AG04450 (cell line): Measurements from ENCODE around the gene FANK1. TPM values are rescaled to one million over a fixed set of nuclear protein-coding genes. Genes with fewer than 3 reads are reported as not detected.
"Not testable (repeated sequence)": the region's sequence is repeated elsewhere in the genome, so short reads cannot be mapped to it uniquely, and the experiment has no call there.

Experiments used
- CTCF ChIA-PET: fragments of 300-600, 350-600 bp; formaldehyde crosslinking; extraction: SDS; loops from one replicate; lab custom pipeline; 2022; ENCODE audit warnings: antibody characterized with exemption, inconsistent platforms; lab: Charles Lee
- POLR2A ChIA-PET: fragments of 350-600 bp; formaldehyde crosslinking; extraction: SDS; loops from one replicate; lab custom pipeline; 2021; ENCODE audit warnings: antibody characterized with exemption, inconsistent platforms; lab: Yijun Ruan, JAX
- DNase-seq: peaks from one replicate; pipeline ENCODE4 v3.0.0-alpha.2; 2011; ENCODE audit warnings: low read depth, low spot score
- H3K27ac ChIP-seq: one replicate; pipeline ENCODE4 v1.5.1; 2012; ENCODE audit warnings: low read depth, low read length, control low read depth
- H3K27me3 ChIP-seq: one replicate; pipeline ENCODE4 v1.6.0; 2012; ENCODE audit warnings: low read length; ENCODE audit not compliant: control insufficient read depth, insufficient read depth
- H3K4me3 ChIP-seq: 2 replicates; pipeline ENCODE4 v1.5.1; 2011; ENCODE audit warnings: mild to moderate bottlenecking, low read depth, low read length, control low read depth
- H3K9me3 ChIP-seq: 2 replicates; pipeline ENCODE4 v1.5.1; 2012; ENCODE audit warnings: low read length; ENCODE audit not compliant: control insufficient read depth, insufficient read depth
- polyA plus RNA-seq: library from polyadenylated mRNA; depleted of rRNA; stranded (reverse); fragments of >200 nt; gene quantifications from 2 replicates; pipeline ENCODE4 v1.2.3, GENCODE V29; 2011
- TF ChIP-seq, protein P1 (sequence below): IDR thresholded peaks from 2 replicates; pipeline ENCODE4 v1.5.1; 2011; ENCODE audit warnings: low read depth, low read length, control low read depth, inconsistent platforms

FANK1 gene
- polyA plus RNA-seq, 1 experiment = 4.0 TPM

DNA sequence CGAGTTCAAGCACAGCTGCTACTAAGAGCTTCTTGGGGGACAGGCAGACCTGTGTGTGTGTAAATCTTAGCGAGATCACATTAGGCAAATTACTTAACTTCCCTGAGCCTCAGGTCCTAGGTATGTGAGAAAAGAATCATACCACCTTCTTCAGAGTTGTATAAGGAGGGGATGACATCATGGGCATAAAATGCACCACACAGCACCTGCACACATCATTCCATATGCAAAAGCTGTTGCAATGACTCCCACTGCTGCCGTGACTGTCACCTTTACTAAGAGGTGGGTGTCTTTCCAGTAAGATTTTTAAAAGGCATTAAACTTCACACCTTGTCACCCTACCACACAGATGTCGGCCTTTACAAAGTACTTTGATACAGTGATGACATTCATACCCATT, 146.0 kb downstream of the FANK1 start:
- Histone ChIP-seq H3K27ac (no peak overlapping the region), H3K27me3 (no peaks in the 10 kb centered on the region), H3K4me3 (no peak overlapping the region), H3K9me3 (no peaks in the 10 kb centered on the region; the same call in 1 of the 2 replicates)
- ChIA-PET POLR2A (no interaction called here), CTCF (interaction anchor here (1.0 kb wide), 1 partner anchor 470 kb away, joined by 3 read pairs; no protein-coding TSS in a partner anchor)
- no peak for DNase-seq
- TF ChIP-seq, protein P1, sequence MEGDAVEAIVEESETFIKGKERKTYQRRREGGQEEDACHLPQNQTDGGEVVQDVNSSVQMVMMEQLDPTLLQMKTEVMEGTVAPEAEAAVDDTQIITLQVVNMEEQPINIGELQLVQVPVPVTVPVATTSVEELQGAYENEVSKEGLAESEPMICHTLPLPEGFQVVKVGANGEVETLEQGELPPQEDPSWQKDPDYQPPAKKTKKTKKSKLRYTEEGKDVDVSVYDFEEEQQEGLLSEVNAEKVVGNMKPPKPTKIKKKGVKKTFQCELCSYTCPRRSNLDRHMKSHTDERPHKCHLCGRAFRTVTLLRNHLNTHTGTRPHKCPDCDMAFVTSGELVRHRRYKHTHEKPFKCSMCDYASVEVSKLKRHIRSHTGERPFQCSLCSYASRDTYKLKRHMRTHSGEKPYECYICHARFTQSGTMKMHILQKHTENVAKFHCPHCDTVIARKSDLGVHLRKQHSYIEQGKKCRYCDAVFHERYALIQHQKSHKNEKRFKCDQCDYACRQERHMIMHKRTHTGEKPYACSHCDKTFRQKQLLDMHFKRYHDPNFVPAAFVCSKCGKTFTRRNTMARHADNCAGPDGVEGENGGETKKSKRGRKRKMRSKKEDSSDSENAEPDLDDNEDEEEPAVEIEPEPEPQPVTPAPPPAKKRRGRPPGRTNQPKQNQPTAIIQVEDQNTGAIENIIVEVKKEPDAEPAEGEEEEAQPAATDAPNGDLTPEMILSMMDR = no peak

DNA sequence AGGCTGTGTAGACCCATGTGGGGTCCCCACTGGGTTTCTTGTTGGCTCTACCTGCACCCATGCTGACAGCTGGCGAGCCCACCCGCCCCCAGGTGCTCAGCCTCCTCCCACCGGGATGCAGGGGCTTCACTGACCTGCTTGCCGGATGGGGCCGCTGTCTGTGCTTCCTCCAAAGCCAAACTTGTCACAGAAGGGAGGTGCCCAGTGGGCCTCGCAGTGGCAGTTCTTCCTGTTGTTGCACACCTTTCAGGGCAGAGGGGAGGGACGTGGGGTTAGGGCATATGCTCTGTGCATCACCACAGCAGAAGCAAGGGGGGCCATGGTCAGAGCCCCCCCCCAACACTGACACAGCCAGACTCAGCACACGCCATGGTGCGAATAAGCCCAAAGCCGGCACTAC, 146.5 kb downstream of the FANK1 start:
- CTCF ChIA-PET = no interaction called here
- H3K27ac ChIP-seq = no peak overlapping the region

DNA sequence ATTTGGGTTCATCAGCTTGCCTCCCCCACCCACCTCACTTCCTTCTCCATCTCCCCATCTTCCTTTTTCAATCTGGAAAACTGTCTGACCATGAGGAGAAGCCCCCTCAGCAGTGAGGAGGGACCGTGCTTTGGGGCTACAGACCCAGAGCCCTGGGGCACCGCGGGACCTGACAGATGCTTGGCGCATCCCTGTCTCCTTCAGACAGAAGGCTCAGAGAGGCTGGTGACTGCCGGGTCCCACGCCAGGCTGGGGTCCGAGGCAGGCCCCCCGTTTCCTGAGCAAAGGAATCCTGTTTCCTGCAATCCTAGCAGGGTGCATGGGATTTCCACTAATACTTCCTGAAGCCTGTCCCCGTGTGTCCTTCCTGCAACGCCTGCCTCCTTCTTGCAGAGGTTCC, 147.0 kb downstream of the FANK1 start:
- no peaks in the 10 kb centered on the region; the same call in 1 of the 2 replicates for H3K9me3 ChIP-seq
- H3K27ac ChIP-seq = no peak overlapping the region
- H3K27me3 ChIP-seq = no peaks in the 10 kb centered on the region
- TF ChIP-seq, protein P1 = no peak
- no peak for DNase-seq
- ChIA-PET POLR2A (no interaction called here), CTCF (no interaction called here)
- no peak overlapping the region for H3K4me3 ChIP-seq

More for the DNA sequence above, 146.5 kb downstream of the FANK1 start:
- Histone ChIP-seq H3K4me3 (no peak overlapping the region), H3K9me3 (no peaks in the 10 kb centered on the region; the same call in 1 of the 2 replicates), H3K27me3 (no peaks in the 10 kb centered on the region)
- DNase-seq = no peak
- TF ChIP-seq, protein P1 = no peak
- POLR2A ChIA-PET = no interaction called here

DNA sequence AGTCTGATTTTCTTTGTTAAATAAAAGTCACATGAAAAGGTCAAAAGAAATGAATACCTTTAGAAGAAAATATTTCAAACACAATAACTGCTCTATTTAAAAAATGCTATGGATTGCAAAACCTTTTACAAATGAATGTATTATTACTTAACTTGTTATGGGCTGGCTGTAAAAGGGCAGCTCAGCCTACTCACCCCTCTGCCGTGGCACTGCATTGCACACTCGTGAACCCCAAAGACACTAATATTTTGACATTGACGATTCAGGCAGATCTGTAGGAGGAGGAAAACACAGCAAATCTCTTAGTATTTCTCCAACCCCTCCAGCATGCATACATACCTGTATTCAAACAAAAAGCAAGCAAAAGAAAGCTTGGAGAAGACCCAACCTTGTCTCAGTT, 149.5 kb downstream of the FANK1 start:
- TF ChIP-seq, protein P1 = no peak
- Histone ChIP-seq H3K27ac (no peak overlapping the region), H3K27me3 (no peaks in the 10 kb centered on the region), H3K9me3 (no peaks in the 10 kb centered on the region; the same call in 1 of the 2 replicates), H3K4me3 (no peak overlapping the region)
- CTCF ChIA-PET = interaction anchor here (1.2 kb wide), 1 partner anchor 13 kb away, joined by 5 read pairs; no protein-coding TSS in a partner anchor
- POLR2A ChIA-PET = interaction anchor here (0.6 kb wide), 1 partner anchor 580 kb away, joined by 6 read pairs; no protein-coding TSS in a partner anchor
- DNase-seq = no peak

DNA sequence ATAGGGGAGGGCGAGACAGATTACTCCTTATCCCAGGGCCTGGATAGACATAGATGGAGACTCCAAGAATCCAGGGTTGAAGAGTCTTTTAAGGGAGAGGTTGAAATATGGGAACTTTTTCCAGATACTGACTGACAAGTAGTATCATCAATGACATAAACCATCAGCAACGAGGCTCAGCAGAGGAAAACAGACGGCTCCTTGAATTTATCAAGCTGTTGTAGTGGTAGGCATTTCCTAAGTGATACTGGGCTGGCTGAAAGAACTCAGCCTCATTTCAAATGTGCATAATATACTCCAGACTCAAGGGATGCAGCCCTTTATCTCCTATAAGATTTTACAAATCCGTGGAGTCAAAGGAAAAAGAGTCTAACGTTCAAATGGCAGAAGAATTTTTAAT, 150.5 kb downstream of the FANK1 start:
- no peak overlapping the region for H3K27ac ChIP-seq
- POLR2A ChIA-PET = no interaction called here
- H3K27me3 ChIP-seq = no peaks in the 10 kb centered on the region
- no peak for DNase-seq
- TF ChIP-seq, protein P1 = no peak
- peaks cover 2% of the 10 kb centered on the region; the same call in 1 of the 2 replicates for H3K9me3 ChIP-seq
- H3K4me3 ChIP-seq = no peak overlapping the region
- CTCF ChIA-PET = interaction anchor here (1.2 kb wide), 1 partner anchor 12 kb away, joined by 5 read pairs; no protein-coding TSS in a partner anchor

DNA sequence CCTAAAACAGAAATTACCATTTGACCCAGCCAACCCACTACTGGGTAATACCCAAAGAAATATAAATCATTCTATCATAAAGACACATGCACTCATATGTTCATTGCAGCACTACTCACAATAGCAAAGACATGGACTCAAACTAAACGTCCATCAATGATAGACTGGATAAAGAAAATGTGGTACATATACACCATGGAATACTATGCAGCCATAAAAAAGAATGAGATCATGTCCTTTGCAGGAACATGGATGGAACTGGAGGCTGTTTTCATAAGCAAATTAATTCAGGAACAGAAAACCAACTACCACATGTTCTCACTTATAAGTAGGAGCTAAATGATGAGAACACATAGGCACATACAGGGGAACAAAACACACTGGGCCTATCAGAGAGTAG, 151.4 kb downstream of the FANK1 start:
- DNase-seq, H3K4me3 ChIP-seq, H3K9me3 ChIP-seq, CTCF ChIA-PET, H3K27me3 ChIP-seq, POLR2A ChIA-PET, H3K27ac ChIP-seq: not testable (repeated sequence)
